Vagina (tissue), 2 donors: ENCODE measurements around the gene FCHO1. TPM values are rescaled to one million over a fixed set of nuclear protein-coding genes. Genes with fewer than 3 reads are reported as not detected.

ENCODE experiments used
- DNase-seq, 2 donors: peaks; one replicate each; pipeline ENCODE4 v3.0.0-alpha.2; 2017; ENCODE audit errors: extremely low spot score in 2 of 2
- H3K27ac ChIP-seq: fragments of 200-600 bp; sonication (generic); one replicate; pipeline ENCODE4 v1.5.1; 2019
- H3K27me3 ChIP-seq: fragments of 200-600 bp; sonication (generic); one replicate; pipeline ENCODE4 v1.5.1; 2019
- H3K36me3 ChIP-seq, 2 donors: fragments of 200-600 bp; sonication (generic); one replicate each; pipeline ENCODE4 v1.5.1; 2017 to 2019
- H3K4me1 ChIP-seq: fragments of 200-600 bp; sonication (generic); one replicate; pipeline ENCODE4 v1.5.1; 2019
- H3K4me3 ChIP-seq, 2 donors: fragments of 200-600 bp; sonication (generic); 1 replicate in 1 of 2; 2 replicates in 1 of 2; pipeline ENCODE4 v1.5.1; 2016 to 2019
- H3K9me3 ChIP-seq: fragments of 200-600 bp; sonication (generic); one replicate; pipeline ENCODE4 v1.5.1; 2019
- CTCF ChIP-seq, 3 experiments: fragments of 450-650 bp in 2 of 3; fragments of 200-600 bp in 1 of 3; sonication (generic) in 1 of 3; IDR thresholded peaks; one replicate each; pipeline ENCODE4 v1.5.1; 2017 to 2019; ENCODE audit warnings: antibody characterized with exemption in 3 of 3, mild to moderate bottlenecking in 2 of 3, moderate library complexity in 2 of 3
- POLR2A ChIP-seq, 2 donors: fragments of 450-650 bp; IDR thresholded peaks; one replicate each; pipeline ENCODE4 v1.6.1; 2017; ENCODE audit warnings: antibody characterized with exemption in 2 of 2, mild to moderate bottlenecking in 2 of 2, moderate library complexity in 2 of 2
- POLR2AphosphoS5 ChIP-seq, 2 donors: sonication (generic); formaldehyde crosslinking; IDR thresholded peaks; one replicate each; pipeline ENCODE4 v1.9.0; 2017; ENCODE audit warnings: antibody characterized with exemption in 2 of 2, mild to moderate bottlenecking in 2 of 2, low read depth in 1 of 2; ENCODE audit not compliant: insufficient read depth in 1 of 2
- intact Hi-C: fragments of 100-400 bp; cut with DNase I; formaldehyde crosslinking; loops from one replicate; pipeline ENCODE4 v1.15.1; 2023
- total RNA-seq: library from RNA; depleted of rRNA; stranded (reverse); fragments of >200 nt; gene quantifications from one replicate; pipeline ENCODE4 v1.2.3, GENCODE V29; 2016

FCHO1 gene
- total RNA-seq, 1 donor from 2014 or later: 12.3 TPM

GRCh38 chr19:17806945-17807344 is 55.7 kb downstream of the FCHO1 start:
- H3K9me3 ChIP-seq: no peaks in the 10 kb centered on the region
- intact Hi-C loops: no loop called here
- H3K4me1 ChIP-seq: no peaks in the 10 kb centered on the region
- H3K27ac ChIP-seq: no peak overlapping the region
- H3K36me3 ChIP-seq: no peaks in the 10 kb centered on the region
- TF ChIP-seq POLR2A (IDR thresholded peaks at IDR 0.05) (no peak), POLR2AphosphoS5 (IDR thresholded peaks at IDR 0.05; ENCODE audit: insufficient read depth in 1 of 2, low read depth in 1 of 2) (no peak)
- DNase-seq: no peak
- H3K27me3 ChIP-seq: no peaks in the 10 kb centered on the region
- no peak overlapping the region for H3K4me3 ChIP-seq

- DNase-seq: no peak
- no peaks in the 10 kb centered on the region for H3K27me3 ChIP-seq
- TF ChIP-seq CTCF (IDR thresholded peaks at IDR 0.05): no peak
- no peak for TF ChIP-seq POLR2A (IDR thresholded peaks at IDR 0.05)
- no peaks in the 10 kb centered on the region for H3K4me1 ChIP-seq
- H3K4me3 ChIP-seq: no peak overlapping the region
- H3K27ac ChIP-seq: no peak overlapping the region
- no peaks in the 10 kb centered on the region for H3K9me3 ChIP-seq
- no peaks in the 10 kb centered on the region for H3K36me3 ChIP-seq
- intact Hi-C loops: no loop called here
Measured at GRCh38 chr19:17807731-17808316, 56.5 kb downstream of the FCHO1 start.

DNA sequence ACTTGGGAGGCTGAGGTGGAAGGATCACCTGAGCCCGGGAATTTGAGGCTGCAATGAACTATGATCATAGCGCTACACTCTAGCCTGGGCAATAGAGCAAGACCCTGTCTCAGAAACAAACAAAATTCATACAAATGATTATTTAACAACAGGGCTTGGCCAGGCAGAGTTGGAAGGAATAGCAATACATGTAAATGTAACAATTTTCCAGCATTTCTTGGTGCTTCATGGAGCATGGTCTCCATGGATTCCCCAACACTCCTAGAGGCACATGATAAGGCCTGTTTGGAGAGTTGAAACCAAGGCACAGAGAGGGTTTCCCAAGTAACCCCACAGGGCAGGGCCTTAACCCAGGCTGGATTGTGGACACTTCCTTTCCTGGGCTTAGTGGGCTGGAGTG is 59.8 kb downstream of the FCHO1 start:
- no peak overlapping the region for H3K27ac ChIP-seq
- no peaks in the 10 kb centered on the region for H3K4me1 ChIP-seq
- H3K4me3 ChIP-seq: no peak overlapping the region
- intact Hi-C loops: no loop called here
- TF ChIP-seq CTCF (IDR thresholded peaks at IDR 0.05): no peak
- no peak for TF ChIP-seq POLR2AphosphoS5 (IDR thresholded peaks at IDR 0.05; ENCODE audit: insufficient read depth in 1 of 2, low read depth in 1 of 2)
- TF ChIP-seq POLR2A (IDR thresholded peaks at IDR 0.05): no peak
- H3K36me3 ChIP-seq: no peaks in the 10 kb centered on the region
- no peaks in the 10 kb centered on the region for H3K27me3 ChIP-seq
- no peaks in the 10 kb centered on the region for H3K9me3 ChIP-seq
- no peak for DNase-seq

- no peaks in the 10 kb centered on the region for H3K27me3 ChIP-seq
- H3K9me3 ChIP-seq: no peaks in the 10 kb centered on the region
- no peaks in the 10 kb centered on the region for H3K4me1 ChIP-seq
- no peak for TF ChIP-seq POLR2AphosphoS5 (IDR thresholded peaks at IDR 0.05; ENCODE audit: insufficient read depth in 1 of 2, low read depth in 1 of 2)
- no peak overlapping the region for H3K4me3 ChIP-seq
- intact Hi-C loops: no loop called here
- H3K27ac ChIP-seq: no peak overlapping the region
- H3K36me3 ChIP-seq: no peaks in the 10 kb centered on the region
- DNase-seq: no peak
Measured at GRCh38 chr19:17811681-17812080, 60.4 kb downstream of the FCHO1 start.

- H3K27me3 ChIP-seq: no peaks in the 10 kb centered on the region
- no peak for DNase-seq
- no peak overlapping the region for H3K4me3 ChIP-seq
- H3K4me1 ChIP-seq: no peaks in the 10 kb centered on the region
- no peaks in the 10 kb centered on the region for H3K36me3 ChIP-seq
- intact Hi-C loops: no loop called here
- TF ChIP-seq POLR2AphosphoS5 (IDR thresholded peaks at IDR 0.05; ENCODE audit: insufficient read depth in 1 of 2, low read depth in 1 of 2) (no peak), POLR2A (IDR thresholded peaks at IDR 0.05) (no peak), CTCF (IDR thresholded peaks at IDR 0.05) (no peak)
- no peaks in the 10 kb centered on the region for H3K9me3 ChIP-seq
- H3K27ac ChIP-seq: no peak overlapping the region
Measured at GRCh38 chr19:17812099-17812498, 60.8 kb downstream of the FCHO1 start.

- Histone ChIP-seq H3K9me3 (no peaks in the 10 kb centered on the region), H3K27ac (no peak overlapping the region), H3K36me3 (no peaks in the 10 kb centered on the region), H3K4me1 (no peaks in the 10 kb centered on the region), H3K4me3 (no peak overlapping the region), H3K27me3 (no peaks in the 10 kb centered on the region)
- no peak for TF ChIP-seq POLR2A (IDR thresholded peaks at IDR 0.05)
- no peak for DNase-seq
- intact Hi-C loops: no loop called here
Measured at GRCh38 chr19:17817668-17818363, 66.5 kb downstream of the FCHO1 start.
